ENCODE data around the gene PRKCE.
A peak's percentile ranks its signal among the peaks of the same experiment; 100 is the strongest.

PRKCE gene

GRCh38 chr2:46157072-46157965, 505.8 kb downstream of the PRKCE start:
- no peak for TF ChIP-seq CTCF (IDR thresholded peaks at IDR 0.05; ENCODE audit: low read depth, low read length)
- DNase-seq (ENCODE audit: low read depth in 2 of 2), result peak in 1 of 2 donors; percentile 57

GRCh38 chr2:46157966-46158310, 506.5 kb downstream of the PRKCE start:
- DNase-seq (ENCODE audit: low read depth in 2 of 2), result peak in 1 of 2 donors; percentile 56
- no peak overlapping the region for H3K4me3 ChIP-seq (replicated peaks in 1 of 2; ENCODE audit: low read depth in 2 of 2, low read length in 2 of 2)
- TF ChIP-seq CTCF (IDR thresholded peaks at IDR 0.05; ENCODE audit: low read depth, low read length), result no peak

More at GRCh38 chr2:46157072-46157965, 505.8 kb downstream of the PRKCE start:
- no peak overlapping the region for H3K4me3 ChIP-seq (replicated peaks in 1 of 2; ENCODE audit: low read depth in 2 of 2, low read length in 2 of 2)

- no peak for TF ChIP-seq CTCF (IDR thresholded peaks at IDR 0.05; ENCODE audit: low read depth, low read length)
- no peak for DNase-seq (ENCODE audit: low read depth in 2 of 2)
- no peak overlapping the region for H3K4me3 ChIP-seq (replicated peaks in 1 of 2; ENCODE audit: low read depth in 2 of 2, low read length in 2 of 2)
Measured at GRCh38 chr2:46158661-46159060, 507.2 kb downstream of the PRKCE start.

GRCh38 chr2:46160326-46160725, 508.9 kb downstream of the PRKCE start:
- no peak for TF ChIP-seq CTCF (IDR thresholded peaks at IDR 0.05; ENCODE audit: low read depth, low read length)
- no peak for DNase-seq (ENCODE audit: low read depth in 2 of 2)
- no peak overlapping the region for H3K4me3 ChIP-seq (replicated peaks in 1 of 2; ENCODE audit: low read depth in 2 of 2, low read length in 2 of 2)

GRCh38 chr2:46161315-46161714, 509.8 kb downstream of the PRKCE start:
- no peak for DNase-seq (ENCODE audit: low read depth in 2 of 2)
- TF ChIP-seq CTCF (IDR thresholded peaks at IDR 0.05; ENCODE audit: low read depth, low read length), result no peak
- no peak overlapping the region for H3K4me3 ChIP-seq (replicated peaks in 1 of 2; ENCODE audit: low read depth in 2 of 2, low read length in 2 of 2)

- no peak for TF ChIP-seq CTCF (IDR thresholded peaks at IDR 0.05; ENCODE audit: low read depth, low read length)
- DNase-seq (ENCODE audit: low read depth in 2 of 2), result no peak
- H3K4me3 ChIP-seq (replicated peaks in 1 of 2; ENCODE audit: low read depth in 2 of 2, low read length in 2 of 2), result no peak overlapping the region
Measured at GRCh38 chr2:46161911-46162310, 510.4 kb downstream of the PRKCE start.
